Central memory CD8-positive, alpha-beta T cell (primary cell): ENCODE data around the gene FCHSD2.

Experiments
- ATAC-seq: fragments of 150-1000 bp; cut with Tn5 transposase; replicated peaks from 2 replicates; pipeline ENCODE4 v1.10.0; 2022; ENCODE audit warnings: mild to moderate bottlenecking, moderate FRiP score, moderate number of reproducible peaks; ENCODE audit not compliant: poor library complexity, severe bottlenecking; ENCODE audit errors: extremely low read depth
- DNase-seq, 2 donors: peaks; one replicate each; pipeline ENCODE4 v3.0.0; 2021; ENCODE audit warnings: low spot score in 2 of 2
- H3K27ac Mint-ChIP-seq: one replicate; pipeline ENCODE4 v1.8.0; 2022; ENCODE audit warnings: low read depth, mild to moderate bottlenecking, moderate library complexity, mixed read lengths
- H3K27me3 Mint-ChIP-seq: one replicate; pipeline ENCODE4 v1.8.0; 2022; ENCODE audit warnings: mixed read lengths
- H3K36me3 Mint-ChIP-seq: one replicate; pipeline ENCODE4 v1.8.0; 2022; ENCODE audit warnings: mild to moderate bottlenecking, moderate library complexity, mixed read lengths; ENCODE audit not compliant: insufficient read depth
- H3K4me1 Mint-ChIP-seq: one replicate; pipeline ENCODE4 v1.8.0; 2022; ENCODE audit warnings: mixed read lengths
- H3K4me3 Mint-ChIP-seq: one replicate; pipeline ENCODE4 v1.8.0; 2022; ENCODE audit warnings: mild to moderate bottlenecking, moderate library complexity, mixed read lengths
- H3K9me3 Mint-ChIP-seq: one replicate; pipeline ENCODE4 v1.8.0; 2022; ENCODE audit warnings: mixed read lengths

The FCHSD2 gene

DNA sequence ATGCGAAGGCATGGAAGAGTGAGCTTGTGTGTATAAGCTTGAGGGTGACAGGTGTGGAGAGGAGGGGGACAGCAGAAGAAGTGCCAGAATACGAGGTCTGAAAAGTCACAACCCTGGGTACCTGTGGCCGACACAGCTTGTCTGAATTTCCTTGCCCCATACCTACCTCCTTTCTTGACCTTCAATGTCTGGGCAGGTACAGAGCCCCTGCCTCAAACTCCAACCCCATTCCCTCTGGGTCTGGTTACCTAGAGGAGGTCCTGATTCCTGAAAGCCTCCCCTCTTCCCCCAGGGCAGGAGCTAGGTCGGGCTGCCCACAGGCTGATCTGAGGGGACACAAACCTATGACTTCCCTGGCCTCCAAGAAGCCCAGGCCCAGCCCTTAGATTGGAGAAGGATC, 36.6 kb upstream of the FCHSD2 start:
- ATAC-seq (no peak), DNase-seq (no peak)
- H3K4me3 Mint-ChIP-seq, result no peak overlapping the region
- H3K9me3 Mint-ChIP-seq, result no peaks in the 10 kb centered on the region
- no peak overlapping the region for H3K27ac Mint-ChIP-seq
- H3K27me3 Mint-ChIP-seq, result peaks cover 10% of the 10 kb centered on the region
- H3K4me1 Mint-ChIP-seq, result peaks cover 11% of the 10 kb centered on the region
- no peaks in the 10 kb centered on the region for H3K36me3 Mint-ChIP-seq

DNA sequence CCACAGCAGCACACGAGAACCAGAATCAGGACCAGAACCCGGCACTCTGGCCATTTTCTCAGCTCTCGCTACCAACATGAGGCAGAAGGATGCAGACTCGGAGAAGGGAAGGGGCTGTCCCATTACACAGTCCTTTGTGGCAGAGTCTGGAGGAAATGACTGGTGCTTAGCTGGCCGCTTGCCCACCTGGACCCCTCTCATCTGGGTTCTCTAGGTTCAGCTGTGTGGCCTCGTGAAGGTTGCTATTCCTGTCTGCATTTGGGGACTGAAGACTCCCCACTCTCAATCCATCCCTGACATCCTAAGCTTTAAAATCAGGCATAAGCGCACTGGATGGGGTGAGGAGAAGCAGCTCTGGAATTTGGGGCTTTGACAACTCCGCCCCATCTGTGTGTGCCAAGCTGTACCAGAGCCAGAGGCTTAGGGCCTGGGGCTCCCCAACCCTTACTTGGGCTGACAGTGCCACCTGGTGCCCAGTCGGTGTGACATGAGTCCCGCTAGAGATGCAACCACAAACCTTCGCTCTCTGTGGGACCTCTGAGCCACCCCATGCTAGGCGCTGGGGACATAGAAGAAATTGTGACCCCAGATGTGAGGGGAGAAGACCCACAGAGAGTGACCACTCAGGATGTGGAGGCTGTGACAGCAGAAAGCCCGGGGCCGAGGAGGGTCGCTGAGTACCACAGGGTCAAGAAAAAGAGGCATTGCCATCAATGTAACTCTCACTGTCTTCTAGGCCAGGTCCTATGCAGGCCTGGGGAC, 35.8 kb upstream of the FCHSD2 start:
- Mint-ChIP-seq H3K4me1 (peaks cover 11% of the 10 kb centered on the region), H3K27ac (no peak overlapping the region), H3K9me3 (no peaks in the 10 kb centered on the region), H3K4me3 (no peak overlapping the region), H3K27me3 (peaks cover 4% of the 10 kb centered on the region), H3K36me3 (no peaks in the 10 kb centered on the region)
- DNase-seq (peak; percentile 60 to 67), ATAC-seq (peak; percentile 97)

DNA sequence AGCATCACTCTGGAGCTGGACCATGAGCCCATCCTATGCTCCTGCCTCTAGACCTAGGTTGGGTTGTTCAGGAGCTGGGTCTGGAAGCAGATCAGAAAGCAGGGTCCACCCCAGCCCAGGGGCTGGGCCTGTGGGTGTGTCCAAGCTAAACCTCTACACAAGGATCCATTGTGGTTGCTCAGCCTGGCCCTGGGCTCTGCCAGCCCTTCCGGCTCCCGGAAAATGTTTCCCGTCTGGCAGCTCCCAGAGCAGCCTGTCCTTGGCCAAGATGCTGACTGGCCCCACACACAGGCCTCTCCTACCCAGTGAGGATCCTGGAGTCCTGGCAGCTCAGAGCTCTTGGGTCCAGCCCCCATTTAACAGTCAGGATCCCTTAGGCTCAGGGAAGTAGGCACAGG, 35.3 kb upstream of the FCHSD2 start:
- Mint-ChIP-seq H3K9me3 (no peaks in the 10 kb centered on the region), H3K27ac (no peak overlapping the region), H3K27me3 (no peaks in the 10 kb centered on the region), H3K4me1 (peaks cover 11% of the 10 kb centered on the region), H3K4me3 (no peak overlapping the region), H3K36me3 (no peaks in the 10 kb centered on the region)
- DNase-seq (no peak), ATAC-seq (no peak)

DNA sequence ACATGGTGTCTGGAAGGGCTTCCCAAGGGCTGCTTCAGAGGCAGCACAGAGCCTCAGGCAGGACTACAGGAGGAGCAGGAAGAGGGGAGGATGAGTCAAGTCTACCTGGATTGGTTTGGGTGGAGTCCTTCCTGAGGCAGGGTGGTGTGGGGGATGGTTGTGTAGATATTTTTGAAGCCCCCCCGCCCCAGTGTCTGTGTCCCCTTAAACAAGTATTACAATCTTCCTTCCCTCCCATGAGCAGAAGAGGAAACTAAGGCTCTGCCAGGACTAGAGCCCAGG, 34.7 kb upstream of the FCHSD2 start:
- H3K27ac Mint-ChIP-seq, result no peak overlapping the region
- ATAC-seq (no peak), DNase-seq (no peak)
- H3K9me3 Mint-ChIP-seq, result no peaks in the 10 kb centered on the region
- H3K36me3 Mint-ChIP-seq, result no peaks in the 10 kb centered on the region
- H3K4me3 Mint-ChIP-seq, result no peak overlapping the region
- no peaks in the 10 kb centered on the region for H3K27me3 Mint-ChIP-seq
- H3K4me1 Mint-ChIP-seq, result peaks cover 11% of the 10 kb centered on the region

DNA sequence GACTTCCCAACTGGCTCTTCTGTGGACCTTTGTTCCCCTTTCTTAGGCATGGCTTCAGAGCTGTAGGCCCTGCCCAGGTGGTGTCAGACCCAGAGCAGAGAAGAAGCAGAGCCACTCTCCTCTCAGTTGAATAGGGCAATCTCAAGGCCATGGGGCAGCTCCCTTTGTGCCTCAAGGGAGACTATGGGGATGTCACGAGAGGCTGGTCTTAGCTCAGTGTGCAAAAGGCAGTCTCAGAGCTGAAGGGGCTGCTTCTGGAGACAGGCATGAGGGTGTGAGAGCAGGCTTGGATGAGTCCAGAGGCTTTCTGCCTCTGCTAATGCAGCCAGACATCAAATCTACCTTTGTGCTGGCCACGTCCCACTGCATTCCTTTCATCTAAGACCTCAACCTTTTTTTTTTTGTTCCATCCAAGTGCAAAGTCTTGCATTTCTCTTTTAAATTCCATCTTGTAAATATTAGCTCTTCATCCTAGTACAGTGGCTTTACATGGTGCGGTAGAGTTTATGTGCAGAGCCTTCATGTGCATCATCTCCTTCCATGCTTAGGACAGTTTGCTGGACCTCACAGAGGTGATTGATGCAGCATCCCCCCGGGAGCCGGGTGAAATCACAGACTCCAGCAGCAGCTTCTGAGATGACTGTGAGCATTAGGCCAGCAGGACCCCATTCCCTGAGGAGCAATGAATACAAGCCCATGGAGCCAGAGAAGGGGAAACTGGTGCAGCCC, 34.2 kb upstream of the FCHSD2 start:
- ATAC-seq (no peak), DNase-seq (no peak)
- H3K27ac Mint-ChIP-seq, result no peak overlapping the region
- no peaks in the 10 kb centered on the region for H3K27me3 Mint-ChIP-seq
- peaks cover 11% of the 10 kb centered on the region for H3K4me1 Mint-ChIP-seq
- no peak overlapping the region for H3K4me3 Mint-ChIP-seq
- H3K9me3 Mint-ChIP-seq, result no peaks in the 10 kb centered on the region
- H3K36me3 Mint-ChIP-seq, result no peaks in the 10 kb centered on the region

DNA sequence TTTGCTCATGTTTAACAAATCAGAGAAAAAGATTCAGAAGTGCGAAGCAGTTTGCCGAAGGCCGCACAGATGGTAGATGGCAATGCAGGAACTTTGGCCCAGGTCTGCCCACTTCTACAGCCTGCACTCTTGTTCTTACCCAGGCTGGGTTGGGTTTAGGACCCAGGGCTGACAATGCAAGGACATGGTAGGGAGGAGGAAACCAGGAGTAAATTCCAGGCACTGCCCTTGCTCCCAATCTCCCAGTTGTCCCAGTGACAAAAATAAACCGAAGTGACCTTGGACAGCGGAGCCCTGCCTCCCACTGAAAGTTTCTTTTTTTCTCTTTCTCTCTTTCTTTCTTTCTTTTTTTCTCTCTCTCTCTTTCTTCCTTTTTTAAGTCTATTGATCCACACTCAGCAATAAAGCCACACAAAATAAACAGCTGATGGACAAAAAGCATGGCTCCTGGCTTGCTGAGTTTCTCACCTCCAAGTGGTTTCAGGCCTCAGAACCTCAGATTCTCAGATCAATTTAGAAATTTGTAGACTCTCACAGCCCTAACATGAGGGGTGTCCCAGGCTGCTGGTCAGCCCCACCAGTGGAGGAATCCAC, 33.5 kb upstream of the FCHSD2 start:
- Mint-ChIP-seq H3K9me3 (no peaks in the 10 kb centered on the region), H3K36me3 (no peaks in the 10 kb centered on the region), H3K4me3 (no peak overlapping the region), H3K27ac (no peak overlapping the region), H3K4me1 (peaks cover 11% of the 10 kb centered on the region), H3K27me3 (no peaks in the 10 kb centered on the region)
- no peak for ATAC-seq
- DNase-seq, result no peak

DNA sequence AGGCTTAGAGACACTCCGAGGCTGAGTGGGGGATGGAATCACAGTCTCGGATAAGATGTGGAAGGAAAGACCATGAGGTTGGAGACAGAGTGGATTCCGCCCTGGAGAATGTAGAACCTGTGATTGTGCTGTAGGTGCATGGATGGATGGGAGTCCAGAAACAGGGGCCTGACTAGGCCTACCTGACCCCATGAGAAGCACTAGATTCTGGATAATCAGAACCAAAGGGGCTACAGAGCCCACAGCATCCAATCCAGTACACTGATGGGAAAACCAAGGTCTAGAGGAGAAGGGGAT, 32.3 kb upstream of the FCHSD2 start:
- Mint-ChIP-seq H3K27me3 (no peaks in the 10 kb centered on the region), H3K9me3 (no peaks in the 10 kb centered on the region), H3K4me1 (peaks cover 11% of the 10 kb centered on the region), H3K4me3 (no peak overlapping the region), H3K36me3 (peaks cover 1% of the 10 kb centered on the region), H3K27ac (no peak overlapping the region)
- no peak for DNase-seq
- no peak for ATAC-seq

DNA sequence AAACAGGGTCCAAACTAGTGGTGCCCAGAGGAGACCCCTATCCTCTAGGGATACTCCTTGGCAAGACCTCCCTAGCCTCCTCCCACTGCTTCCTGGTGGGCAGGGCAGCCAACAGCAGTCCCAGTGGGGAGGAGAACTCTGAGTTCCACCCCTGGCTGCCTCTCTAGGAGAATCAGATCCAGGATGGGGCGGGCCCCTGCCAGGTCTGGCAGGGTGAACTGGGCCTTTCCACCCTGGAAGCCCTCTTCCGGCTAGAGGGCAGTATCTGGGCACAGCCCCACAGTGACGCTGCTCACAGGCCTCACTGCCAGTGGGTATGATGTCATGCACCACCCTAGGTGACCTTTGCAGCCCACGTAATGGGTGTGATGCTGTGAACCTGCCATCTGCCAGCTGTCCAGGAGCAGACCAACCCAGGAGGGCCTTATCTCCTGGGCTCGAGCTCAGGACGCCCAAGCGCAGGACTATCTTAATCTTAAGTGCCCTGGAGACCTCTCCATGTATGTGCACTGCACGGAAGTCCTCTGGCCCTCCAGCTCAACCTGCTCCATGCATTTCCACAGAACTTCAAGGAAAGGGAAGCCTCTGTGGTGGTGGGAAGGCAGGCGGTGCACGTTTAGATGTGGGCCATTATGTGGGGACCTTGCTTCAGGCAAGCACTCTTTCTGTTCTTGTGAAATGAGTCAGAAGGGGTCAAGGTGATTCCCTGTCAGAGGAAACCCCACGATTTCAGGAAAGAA, 31.8 kb upstream of the FCHSD2 start:
- Mint-ChIP-seq H3K4me1 (peaks cover 11% of the 10 kb centered on the region), H3K27ac (no peak overlapping the region), H3K36me3 (peaks cover 1% of the 10 kb centered on the region), H3K4me3 (no peak overlapping the region), H3K9me3 (no peaks in the 10 kb centered on the region), H3K27me3 (peaks cover 4% of the 10 kb centered on the region)
- DNase-seq (no peak), ATAC-seq (no peak)

DNA sequence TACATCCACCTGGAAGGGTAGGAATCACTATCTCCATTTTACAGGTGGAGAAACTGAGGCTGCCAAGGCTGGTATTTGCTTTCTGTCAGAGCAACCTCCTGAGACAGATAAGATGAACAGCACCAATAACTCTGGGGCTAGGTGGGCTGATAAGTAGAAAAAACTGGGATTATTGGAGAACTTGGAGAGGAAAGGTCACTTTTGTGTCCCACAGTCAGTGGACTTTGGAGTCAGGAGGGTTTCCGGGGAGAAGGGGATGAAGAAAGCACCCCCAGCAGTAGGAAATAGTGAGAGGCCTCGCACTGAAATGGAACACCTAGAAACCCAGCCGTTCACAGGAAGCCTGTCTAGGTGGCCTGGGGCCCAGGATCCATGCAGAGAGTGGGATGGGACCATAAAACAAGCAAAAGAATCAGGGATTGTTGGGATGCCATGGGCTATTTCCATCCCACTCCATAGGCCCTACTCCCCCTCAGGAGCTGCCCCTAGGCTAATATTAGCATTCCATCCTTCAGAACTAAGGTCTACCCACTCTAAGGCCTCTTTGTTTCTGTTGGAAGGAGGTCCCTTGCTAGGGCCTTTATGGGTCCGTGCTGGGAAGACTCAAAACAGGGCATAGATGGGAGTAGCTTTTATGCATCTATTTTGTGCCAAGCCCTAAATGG, 31.0 kb upstream of the FCHSD2 start:
- Mint-ChIP-seq H3K9me3 (no peaks in the 10 kb centered on the region), H3K27ac (no peak overlapping the region), H3K4me1 (peaks cover 8% of the 10 kb centered on the region), H3K4me3 (no peak overlapping the region), H3K36me3 (peaks cover 1% of the 10 kb centered on the region), H3K27me3 (peaks cover 12% of the 10 kb centered on the region)
- no peak for DNase-seq
- ATAC-seq, result no peak

DNA sequence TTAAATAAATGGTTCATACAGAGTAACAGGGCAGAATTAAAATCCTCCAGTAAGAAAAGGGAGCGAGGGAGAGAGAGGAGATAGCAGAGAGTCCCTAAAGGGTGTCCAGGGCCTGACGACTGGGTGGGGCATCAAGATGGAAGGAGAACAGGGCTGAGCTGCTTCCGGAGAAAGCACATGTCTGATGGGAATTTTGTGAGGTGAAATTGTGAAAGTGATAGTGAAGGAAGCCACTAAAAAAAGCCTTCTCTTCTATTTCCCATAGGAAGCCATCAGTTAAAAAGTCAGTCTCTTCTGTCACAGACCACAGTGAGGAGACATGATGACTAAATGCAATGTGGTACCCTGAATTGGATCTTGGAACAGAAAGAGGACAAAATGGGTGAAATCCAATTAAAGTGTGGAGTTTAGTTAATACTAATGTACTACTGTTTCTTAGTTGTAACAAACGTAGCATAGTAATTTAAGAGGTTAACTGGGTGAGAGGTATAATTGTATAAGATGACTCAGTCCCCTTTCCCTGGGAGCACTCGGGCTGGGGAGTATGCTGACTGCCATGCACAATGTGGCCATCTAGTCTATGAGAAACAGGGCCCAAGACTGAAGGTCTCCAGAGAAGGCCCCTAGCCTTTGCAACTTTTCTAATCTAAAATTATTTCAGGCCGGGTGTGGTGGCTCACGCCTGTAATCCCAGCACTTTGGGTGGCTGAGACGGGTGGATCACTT, 29.5 kb upstream of the FCHSD2 start:
- no peak overlapping the region for H3K4me3 Mint-ChIP-seq
- no peak overlapping the region for H3K27ac Mint-ChIP-seq
- H3K4me1 Mint-ChIP-seq, result no peaks in the 10 kb centered on the region
- no peaks in the 10 kb centered on the region for H3K9me3 Mint-ChIP-seq
- H3K27me3 Mint-ChIP-seq, result peaks cover 23% of the 10 kb centered on the region
- no peak for DNase-seq
- peaks cover 1% of the 10 kb centered on the region for H3K36me3 Mint-ChIP-seq
- no peak for ATAC-seq

DNA sequence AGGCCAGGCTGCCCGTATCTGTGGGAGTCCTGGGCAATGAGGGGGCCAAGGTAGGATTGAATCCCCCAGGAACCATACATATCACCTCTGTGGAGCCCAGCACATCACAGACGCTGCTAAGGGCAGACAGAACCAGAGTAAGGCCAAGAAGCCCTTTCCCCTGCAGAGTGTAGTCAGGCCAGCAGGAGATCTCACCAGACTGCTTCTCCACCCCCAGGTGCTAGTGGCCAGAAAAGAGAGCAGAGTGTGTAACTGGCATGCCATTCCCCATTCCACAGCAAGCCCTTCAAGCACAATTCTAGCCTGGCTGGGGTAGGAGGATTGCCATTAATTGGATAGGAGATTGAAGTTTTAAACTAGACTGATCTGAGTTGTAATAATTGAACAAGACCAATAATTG, 28.0 kb upstream of the FCHSD2 start:
- H3K36me3 Mint-ChIP-seq, result peaks cover 2% of the 10 kb centered on the region
- no peak overlapping the region for H3K4me3 Mint-ChIP-seq
- no peaks in the 10 kb centered on the region for H3K9me3 Mint-ChIP-seq
- H3K4me1 Mint-ChIP-seq, result no peaks in the 10 kb centered on the region
- no peak overlapping the region for H3K27ac Mint-ChIP-seq
- DNase-seq (no peak), ATAC-seq (no peak)
- H3K27me3 Mint-ChIP-seq, result peaks cover 23% of the 10 kb centered on the region

DNA sequence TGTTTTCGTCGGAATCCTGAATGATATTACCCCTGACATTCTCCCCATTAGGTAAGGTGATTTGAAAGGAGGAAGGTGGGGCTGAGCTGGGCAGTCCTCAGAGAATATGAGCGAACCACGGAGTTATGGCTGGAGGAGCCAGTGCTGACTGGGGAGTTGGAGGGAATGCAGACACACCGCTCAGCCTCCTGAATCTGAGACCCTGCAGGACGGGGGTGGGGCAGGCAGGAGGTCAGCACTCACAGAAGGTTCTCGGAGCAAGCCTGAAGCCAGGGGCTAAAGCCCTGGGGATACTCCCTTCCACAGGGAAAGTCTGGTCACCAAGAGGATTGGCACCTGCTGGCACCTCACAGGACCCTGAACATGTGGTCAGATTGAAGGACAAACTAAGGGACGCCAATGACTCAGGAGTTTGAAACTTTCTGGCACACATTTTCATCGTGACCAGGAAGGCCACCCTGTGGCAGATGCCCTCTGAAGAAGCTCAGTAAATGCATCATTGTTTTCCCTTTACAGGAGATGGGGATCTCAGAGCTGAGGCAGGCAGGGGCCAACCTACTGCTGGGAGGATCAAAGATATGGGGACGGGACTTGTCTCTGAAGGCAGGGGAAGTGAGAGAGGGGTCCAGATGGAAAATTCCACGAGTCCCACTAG, 26.9 kb upstream of the FCHSD2 start:
- DNase-seq (no peak), ATAC-seq (no peak)
- no peaks in the 10 kb centered on the region for H3K9me3 Mint-ChIP-seq
- H3K27me3 Mint-ChIP-seq, result peaks cover 23% of the 10 kb centered on the region
- no peak overlapping the region for H3K4me3 Mint-ChIP-seq
- peaks cover 4% of the 10 kb centered on the region for H3K36me3 Mint-ChIP-seq
- H3K4me1 Mint-ChIP-seq, result no peaks in the 10 kb centered on the region
- H3K27ac Mint-ChIP-seq, result no peak overlapping the region
